ENCODE results near the gene PPM1B. TPM values are rescaled to one million over a fixed set of nuclear protein-coding genes. Genes with fewer than 3 reads are reported as not detected.

Gene PPM1B
- total RNA-seq, 2 experiments from 2014 or later = 87.3 to 89.6 TPM

DNA sequence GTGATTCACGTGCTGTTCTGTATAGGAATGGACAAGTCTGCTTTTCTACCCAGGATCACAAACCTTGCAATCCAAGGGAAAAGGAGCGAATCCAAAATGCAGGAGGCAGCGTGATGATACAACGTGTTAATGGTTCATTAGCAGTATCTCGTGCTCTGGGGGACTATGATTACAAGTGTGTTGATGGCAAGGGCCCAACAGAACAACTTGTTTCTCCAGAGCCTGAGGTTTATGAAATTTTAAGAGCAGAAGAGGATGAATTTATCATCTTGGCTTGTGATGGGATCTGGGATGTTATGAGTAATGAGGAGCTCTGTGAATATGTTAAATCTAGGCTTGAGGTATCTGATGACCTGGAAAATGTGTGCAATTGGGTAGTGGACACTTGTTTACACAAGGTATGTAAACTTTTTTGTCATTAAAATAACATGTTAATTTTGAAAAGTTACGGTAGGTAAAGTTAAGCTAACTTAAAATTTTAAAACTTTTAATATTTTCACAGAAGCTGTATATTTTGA lies 33.0 kb downstream of the PPM1B start:
- ChIA-PET POLR2A (interaction anchor here (0.7 to 1.5 kb wide), 3 partner anchors 11 to 47 kb away, joined by 3 to 4 read pairs (median 3); partner anchors contain the start of gene PPM1B), CTCF (interaction anchor here (1.3 kb wide), 1 partner anchor 12 kb away, joined by 3 read pairs; no protein-coding TSS in a partner anchor)
- intact Hi-C loops (cut with DNase I, micrococcal nuclease) = loop anchor here in 1 of 2 experiments (5.0 kb wide), 1 partner anchor 34 kb away; the partner anchor contains the start of gene PPM1B
- Histone ChIP-seq H3K9me3 (ENCODE audit: control insufficient read depth in 1 of 2, insufficient read depth in 1 of 2, low read length in 2 of 2) (no peaks in the 10 kb centered on the region), H3K36me3 (ENCODE audit: insufficient read depth, low read length) (peaks cover 26% of the 10 kb centered on the region), H3K4me3 (ENCODE audit: low read length) (no peak overlapping the region), H3K27ac (ENCODE audit: low read depth in 1 of 2, low read length in 2 of 2) (no peak overlapping the region), H3K4me1 (ENCODE audit: insufficient read depth, low read length) (peaks cover 10% of the 10 kb centered on the region), H3K27me3 (ENCODE audit: control insufficient read depth in 1 of 2, insufficient read depth in 2 of 2, low read length in 2 of 2) (no peaks in the 10 kb centered on the region)
- ATAC-seq (ENCODE audit: poor library complexity) (no peak), DNase-seq (no peak)
- H3K4me1 Mint-ChIP-seq (ENCODE audit: low read depth) = peaks cover 81% of the 10 kb centered on the region
- H3K27ac Mint-ChIP-seq = peak overlapping the region; percentile 5
- TF ChIP-seq, protein P1, sequence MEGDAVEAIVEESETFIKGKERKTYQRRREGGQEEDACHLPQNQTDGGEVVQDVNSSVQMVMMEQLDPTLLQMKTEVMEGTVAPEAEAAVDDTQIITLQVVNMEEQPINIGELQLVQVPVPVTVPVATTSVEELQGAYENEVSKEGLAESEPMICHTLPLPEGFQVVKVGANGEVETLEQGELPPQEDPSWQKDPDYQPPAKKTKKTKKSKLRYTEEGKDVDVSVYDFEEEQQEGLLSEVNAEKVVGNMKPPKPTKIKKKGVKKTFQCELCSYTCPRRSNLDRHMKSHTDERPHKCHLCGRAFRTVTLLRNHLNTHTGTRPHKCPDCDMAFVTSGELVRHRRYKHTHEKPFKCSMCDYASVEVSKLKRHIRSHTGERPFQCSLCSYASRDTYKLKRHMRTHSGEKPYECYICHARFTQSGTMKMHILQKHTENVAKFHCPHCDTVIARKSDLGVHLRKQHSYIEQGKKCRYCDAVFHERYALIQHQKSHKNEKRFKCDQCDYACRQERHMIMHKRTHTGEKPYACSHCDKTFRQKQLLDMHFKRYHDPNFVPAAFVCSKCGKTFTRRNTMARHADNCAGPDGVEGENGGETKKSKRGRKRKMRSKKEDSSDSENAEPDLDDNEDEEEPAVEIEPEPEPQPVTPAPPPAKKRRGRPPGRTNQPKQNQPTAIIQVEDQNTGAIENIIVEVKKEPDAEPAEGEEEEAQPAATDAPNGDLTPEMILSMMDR (IDR thresholded peaks at IDR 0.05) = no peak
- peaks cover 3% of the 10 kb centered on the region for H3K9me3 Mint-ChIP-seq
- H3K4me3 Mint-ChIP-seq = no peak overlapping the region
- H3K36me3 Mint-ChIP-seq (ENCODE audit: low read depth) = peaks cover 62% of the 10 kb centered on the region
- no peaks in the 10 kb centered on the region for H3K27me3 Mint-ChIP-seq

DNA sequence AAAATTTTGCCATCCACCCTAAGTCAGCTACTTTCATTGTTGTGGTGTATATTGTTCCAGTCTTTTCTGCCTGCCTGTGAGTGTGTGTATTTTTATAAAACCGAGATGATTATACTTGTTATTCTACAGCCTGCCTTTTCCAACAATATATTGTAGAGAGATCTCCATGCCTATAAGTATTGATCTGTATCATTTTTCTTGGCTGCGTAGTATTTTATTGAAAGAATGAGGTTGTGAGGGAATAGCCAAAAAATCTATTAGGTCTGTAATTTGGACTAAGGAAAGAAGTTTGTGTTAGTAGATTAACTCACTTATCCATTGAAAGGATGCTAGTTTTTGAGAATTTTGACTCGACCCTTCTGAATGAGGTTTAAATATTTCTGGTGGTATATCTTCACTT lies 34.9 kb downstream of the PPM1B start:
- H3K9me3 Mint-ChIP-seq = peaks cover 3% of the 10 kb centered on the region
- ChIA-PET POLR2A (no interaction called here), CTCF (interaction anchor here (1.1 kb wide), 1 partner anchor 10 kb away, joined by 3 read pairs; no protein-coding TSS in a partner anchor)
- peaks cover 6% of the 10 kb centered on the region for H3K4me1 ChIP-seq (ENCODE audit: insufficient read depth, low read length)
- H3K4me3 ChIP-seq (ENCODE audit: low read length) = no peak overlapping the region
- ATAC-seq (ENCODE audit: poor library complexity) = no peak
- no peaks in the 10 kb centered on the region for H3K27me3 ChIP-seq (ENCODE audit: control insufficient read depth in 1 of 2, insufficient read depth in 2 of 2, low read length in 2 of 2)
- TF ChIP-seq, protein P1 (IDR thresholded peaks at IDR 0.05) = no peak
- H3K36me3 ChIP-seq (ENCODE audit: insufficient read depth, low read length) = peaks cover 25% of the 10 kb centered on the region
- intact Hi-C loops (cut with DNase I, micrococcal nuclease) = loop anchor here in 1 of 2 experiments (5.0 kb wide), 1 partner anchor 36 kb away; the partner anchor contains the start of gene PPM1B
- H3K4me3 Mint-ChIP-seq = no peak overlapping the region
- peaks cover 73% of the 10 kb centered on the region for H3K4me1 Mint-ChIP-seq (ENCODE audit: low read depth)
- no peaks in the 10 kb centered on the region for H3K9me3 ChIP-seq (ENCODE audit: control insufficient read depth in 1 of 2, insufficient read depth in 1 of 2, low read length in 2 of 2)
- H3K36me3 Mint-ChIP-seq (ENCODE audit: low read depth) = peaks cover 67% of the 10 kb centered on the region
- H3K27me3 Mint-ChIP-seq = no peaks in the 10 kb centered on the region
- no peak for DNase-seq
- peak overlapping the region; percentile 24 for H3K27ac Mint-ChIP-seq
- no peak overlapping the region for H3K27ac ChIP-seq (ENCODE audit: low read depth in 1 of 2, low read length in 2 of 2)

DNA sequence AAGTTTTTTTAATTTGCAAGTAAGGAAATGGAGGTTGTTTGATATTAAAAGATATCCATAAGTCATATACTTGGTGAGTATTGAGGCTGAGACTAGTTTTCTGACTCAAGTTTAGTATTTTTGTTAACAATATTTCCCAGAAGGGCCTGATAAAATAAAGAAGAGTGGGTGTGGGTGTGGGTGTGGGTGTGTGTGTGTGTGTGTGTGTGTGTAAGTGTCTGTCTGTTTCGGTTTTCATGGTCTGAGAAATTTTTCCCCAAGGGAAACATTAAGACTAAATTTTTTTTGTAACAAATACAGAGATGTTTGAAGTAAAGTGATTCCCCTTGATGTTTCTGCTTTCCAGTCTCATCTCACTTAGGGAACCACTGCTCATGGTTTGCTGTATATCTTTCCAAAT lies 36.5 kb downstream of the PPM1B start:
- no peak overlapping the region for H3K27ac Mint-ChIP-seq
- H3K36me3 ChIP-seq (ENCODE audit: insufficient read depth, low read length) = peaks cover 31% of the 10 kb centered on the region
- H3K9me3 ChIP-seq (ENCODE audit: control insufficient read depth in 1 of 2, insufficient read depth in 1 of 2, low read length in 2 of 2) = no peaks in the 10 kb centered on the region
- peaks cover 76% of the 10 kb centered on the region for H3K36me3 Mint-ChIP-seq (ENCODE audit: low read depth)
- no peak for DNase-seq
- H3K4me3 Mint-ChIP-seq = no peak overlapping the region
- TF ChIP-seq, protein P1 (IDR thresholded peaks at IDR 0.05) = no peak
- H3K9me3 Mint-ChIP-seq = peaks cover 3% of the 10 kb centered on the region
- POLR2A ChIA-PET = no interaction called here
- intact Hi-C loops (cut with DNase I, micrococcal nuclease) = loop anchor here (5.0 kb wide), 2 partner anchors 33 to 37 kb away; no protein-coding TSS in a partner anchor
- H3K4me1 Mint-ChIP-seq (ENCODE audit: low read depth) = peaks cover 62% of the 10 kb centered on the region
- H3K27me3 ChIP-seq (ENCODE audit: control insufficient read depth in 1 of 2, insufficient read depth in 2 of 2, low read length in 2 of 2) = no peaks in the 10 kb centered on the region
- H3K27me3 Mint-ChIP-seq = no peaks in the 10 kb centered on the region
- no peaks in the 10 kb centered on the region for H3K4me1 ChIP-seq (ENCODE audit: insufficient read depth, low read length)
- no peak overlapping the region for H3K4me3 ChIP-seq (ENCODE audit: low read length)
- ATAC-seq (ENCODE audit: poor library complexity) = no peak
- CTCF ChIA-PET = no interaction called here
- H3K27ac ChIP-seq (ENCODE audit: low read depth in 1 of 2, low read length in 2 of 2) = no peak overlapping the region
